Peyer's patch (tissue), 4 donors: ENCODE data around the gene RTCA.

Source experiments
- CTCF ChIP-seq, 6 experiments: fragments of 450-650 bp in 4 of 6; fragments of 200-600 bp in 2 of 6; sonication (generic) in 1 of 6; IDR thresholded peaks; one replicate each; pipeline ENCODE4 v1.5.1; 2017 to 2019; ENCODE audit warnings: antibody characterized with exemption in 6 of 6, mild to moderate bottlenecking in 3 of 6, moderate library complexity in 1 of 6
- POLR2A ChIP-seq, 2 donors: fragments of 450-650 bp; IDR thresholded peaks; one replicate each; pipeline ENCODE4 v1.5.1; 2017; ENCODE audit warnings: antibody characterized with exemption in 2 of 2, mild to moderate bottlenecking in 2 of 2, moderate library complexity in 2 of 2

- TF ChIP-seq CTCF (IDR thresholded peaks at IDR 0.05) (no peak), POLR2A (IDR thresholded peaks at IDR 0.05) (no peak)
Measured at GRCh38 chr1:100279358-100279923, 13.4 kb downstream of the RTCA start.
